Keratinocyte (primary cell): ENCODE measurements around the gene GABRR1. TPM values are rescaled to one million over a fixed set of nuclear protein-coding genes. Genes with fewer than 3 reads are reported as not detected.

Source experiments
- DNase-seq: peaks from one replicate; pipeline ENCODE4 v3.0.0-alpha.2; 2011; ENCODE audit warnings: low read depth, missing footprints, low spot score
- FAIRE-seq: peaks from 2 replicates; lab custom pipeline; 2011; peaks lifted over from hg19 to GRCh38; lab: Jason Lieb, UNC
- H2AFZ ChIP-seq: 2 replicates; pipeline ENCODE4 v1.6.0; 2012; ENCODE audit warnings: low read length, control low read depth, inconsistent platforms; ENCODE audit not compliant: control insufficient read depth
- H3K27ac ChIP-seq: 2 replicates; pipeline ENCODE4 v1.5.1; 2011; ENCODE audit warnings: low read length; ENCODE audit not compliant: control insufficient read depth, insufficient read depth
- H3K27me3 ChIP-seq: 3 replicates; pipeline ENCODE4 v1.6.0; 2011; ENCODE audit warnings: low read length; ENCODE audit not compliant: control insufficient read depth, insufficient read depth; ENCODE audit errors: extremely low read depth
- H3K36me3 ChIP-seq, 2 experiments: 2 replicates in 1 of 2; 3 replicates in 1 of 2; pipeline ENCODE4 v1.5.1; 2011; ENCODE audit warnings: low read length in 2 of 2, mild to moderate bottlenecking in 1 of 2; ENCODE audit not compliant: control insufficient read depth in 2 of 2, insufficient read depth in 2 of 2; ENCODE audit errors: extremely low read depth in 1 of 2
- H3K4me1 ChIP-seq: 3 replicates; pipeline ENCODE4 v1.5.1; 2011; ENCODE audit warnings: low read length; ENCODE audit not compliant: control insufficient read depth, insufficient read depth; ENCODE audit errors: extremely low read depth
- H3K4me2 ChIP-seq: 3 replicates; pipeline ENCODE4 v1.6.0; 2011; ENCODE audit warnings: low read depth, low read length; ENCODE audit not compliant: control insufficient read depth, insufficient read depth; ENCODE audit errors: extremely low read depth
- H3K4me3 ChIP-seq, 3 experiments: fragments of 200-600 bp in 1 of 3; sonication (generic) in 1 of 3; 2 replicates in 2 of 3; 3 replicates in 1 of 3; pipeline ENCODE4 v1.5.1; 2011 to 2016; ENCODE audit warnings: low read length in 3 of 3, mild to moderate bottlenecking in 3 of 3, control low read depth in 2 of 3, inconsistent platforms in 1 of 3, low read depth in 1 of 3, mixed read lengths in 1 of 3, mixed run types in 1 of 3, moderate library complexity in 1 of 3; ENCODE audit not compliant: control insufficient read depth in 2 of 3, insufficient read depth in 2 of 3; ENCODE audit errors: extremely low read depth in 1 of 3
- H3K79me2 ChIP-seq: 2 replicates; pipeline ENCODE4 v1.6.0; 2012; ENCODE audit warnings: low read length; ENCODE audit not compliant: control insufficient read depth, insufficient read depth
- H3K9ac ChIP-seq: 3 replicates; pipeline ENCODE4 v1.6.0; 2011; ENCODE audit warnings: low read length; ENCODE audit not compliant: control insufficient read depth, insufficient read depth; ENCODE audit errors: extremely low read depth
- H3K9me1 ChIP-seq: 3 replicates; pipeline ENCODE4 v1.6.0; 2011; ENCODE audit warnings: low read length; ENCODE audit not compliant: control insufficient read depth, insufficient read depth; ENCODE audit errors: extremely low read depth
- H3K9me3 ChIP-seq: 2 replicates; pipeline ENCODE4 v1.5.1; 2012; ENCODE audit warnings: low read depth, low read length; ENCODE audit not compliant: control insufficient read depth
- H4K20me1 ChIP-seq: 3 replicates; pipeline ENCODE4 v1.6.0; 2011; ENCODE audit warnings: low read length; ENCODE audit not compliant: control insufficient read depth, insufficient read depth; ENCODE audit errors: extremely low read depth
- EZH2 ChIP-seq: IDR thresholded peaks from one replicate; pipeline ENCODE4 v1.6.1; 2012; ENCODE audit warnings: inconsistent platforms, mild to moderate bottlenecking, low read length, moderate library complexity
- dilution Hi-C: fragments of 300-500 bp; cut with MboI; formaldehyde crosslinking; loops from one replicate; pipeline ENCODE4 v1.7.0; 2020; ENCODE audit warnings: low sequenced_read_pairs; ENCODE audit not compliant: extremely low pct_ligation_motif_present
- polyA plus RNA-seq, 5 experiments: library from polyadenylated mRNA; depleted of rRNA in 3 of 5; stranded (reverse) in 3 of 5; stranded (forward) in 1 of 5; unstranded in 1 of 5; fragments of >200 nt; gene quantifications; 1 replicate in 1 of 5; 2 replicates in 3 of 5; 3 replicates in 1 of 5; pipeline versions ENCODE4 v1.2.1 to v1.2.3, GENCODE V29; 2011 to 2012; ENCODE audit warnings: missing spikeins in 2 of 5, low read depth in 1 of 5, low replicate concordance in 1 of 5
- TF ChIP-seq, protein P1 (sequence below), 3 experiments: IDR thresholded peaks in 1 of 3; conservative IDR thresholded peaks in 1 of 3; optimal IDR thresholded peaks in 1 of 3; 2 replicates in 2 of 3; 3 replicates in 1 of 3; pipeline versions ENCODE3 to v1.5.1; 2011; ENCODE audit warnings: low read length in 3 of 3, mild to moderate bottlenecking in 3 of 3, moderate library complexity in 2 of 3, control low read depth in 1 of 3, inconsistent platforms in 1 of 3; ENCODE audit not compliant: insufficient read depth in 2 of 3; ENCODE audit errors: extremely low read depth in 1 of 3

Gene GABRR1
- polyA plus RNA-seq, 1 donor (not counting 4 experiments of a cell fraction or from before 2014, with no cell fraction given) = 0.04 TPM

DNA sequence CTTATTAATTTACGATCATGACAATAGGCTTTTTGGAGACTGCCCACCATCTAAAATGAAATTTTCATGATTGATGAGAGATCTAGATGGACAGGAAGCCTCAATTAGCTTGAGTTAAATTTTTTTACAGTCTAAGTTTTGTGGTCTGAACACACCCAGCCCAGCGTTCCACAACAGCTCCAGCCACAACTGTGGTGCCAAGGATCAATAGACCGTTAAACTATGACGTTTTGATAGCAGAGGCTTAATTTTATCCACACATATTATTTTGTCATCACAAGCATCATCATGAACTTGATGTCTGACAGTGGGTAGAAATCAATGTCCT, 5.5 kb upstream of the GABRR1 start:
- no peak overlapping the region for H3K27ac ChIP-seq
- no peaks in the 10 kb centered on the region for H3K4me1 ChIP-seq
- dilution Hi-C loops = no loop called here
- no peaks in the 10 kb centered on the region for H3K79me2 ChIP-seq
- FAIRE-seq (no peak), DNase-seq (no peak)
- no peaks in the 10 kb centered on the region for H4K20me1 ChIP-seq
- H3K9me3 ChIP-seq = no peaks in the 10 kb centered on the region
- H3K9me1 ChIP-seq = no peaks in the 10 kb centered on the region
- no peak overlapping the region for H3K4me2 ChIP-seq
- H3K4me3 ChIP-seq = no peak overlapping the region
- H3K27me3 ChIP-seq = no peaks in the 10 kb centered on the region
- H3K36me3 ChIP-seq = no peaks in the 10 kb centered on the region
- H2AFZ ChIP-seq = no peak overlapping the region
- H3K9ac ChIP-seq = no peak overlapping the region
- no peak for TF ChIP-seq EZH2
- TF ChIP-seq, protein P1, sequence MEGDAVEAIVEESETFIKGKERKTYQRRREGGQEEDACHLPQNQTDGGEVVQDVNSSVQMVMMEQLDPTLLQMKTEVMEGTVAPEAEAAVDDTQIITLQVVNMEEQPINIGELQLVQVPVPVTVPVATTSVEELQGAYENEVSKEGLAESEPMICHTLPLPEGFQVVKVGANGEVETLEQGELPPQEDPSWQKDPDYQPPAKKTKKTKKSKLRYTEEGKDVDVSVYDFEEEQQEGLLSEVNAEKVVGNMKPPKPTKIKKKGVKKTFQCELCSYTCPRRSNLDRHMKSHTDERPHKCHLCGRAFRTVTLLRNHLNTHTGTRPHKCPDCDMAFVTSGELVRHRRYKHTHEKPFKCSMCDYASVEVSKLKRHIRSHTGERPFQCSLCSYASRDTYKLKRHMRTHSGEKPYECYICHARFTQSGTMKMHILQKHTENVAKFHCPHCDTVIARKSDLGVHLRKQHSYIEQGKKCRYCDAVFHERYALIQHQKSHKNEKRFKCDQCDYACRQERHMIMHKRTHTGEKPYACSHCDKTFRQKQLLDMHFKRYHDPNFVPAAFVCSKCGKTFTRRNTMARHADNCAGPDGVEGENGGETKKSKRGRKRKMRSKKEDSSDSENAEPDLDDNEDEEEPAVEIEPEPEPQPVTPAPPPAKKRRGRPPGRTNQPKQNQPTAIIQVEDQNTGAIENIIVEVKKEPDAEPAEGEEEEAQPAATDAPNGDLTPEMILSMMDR (optimal IDR thresholded peaks at IDR 0.05 in 1 of 3, IDR thresholded peaks at IDR 0.05 in 1 of 3, conservative IDR thresholded peaks at IDR 0.05 in 1 of 3; ENCODE audit: extremely low read depth in 1 of 3, insufficient read depth in 2 of 3, low read length in 3 of 3) = no peak

- Histone ChIP-seq H3K4me3 (no peak overlapping the region), H4K20me1 (no peaks in the 10 kb centered on the region), H3K4me2 (no peak overlapping the region), H3K9ac (no peak overlapping the region), H3K79me2 (no peaks in the 10 kb centered on the region), H3K27me3 (no peaks in the 10 kb centered on the region), H3K27ac (no peak overlapping the region), H3K36me3 (no peaks in the 10 kb centered on the region), H3K9me3 (no peaks in the 10 kb centered on the region), H3K9me1 (no peaks in the 10 kb centered on the region), H2AFZ (no peak overlapping the region), H3K4me1 (no peaks in the 10 kb centered on the region)
- no peak for FAIRE-seq
- TF ChIP-seq EZH2 = no peak
- TF ChIP-seq, protein P1 (optimal IDR thresholded peaks at IDR 0.05 in 1 of 3, IDR thresholded peaks at IDR 0.05 in 1 of 3, conservative IDR thresholded peaks at IDR 0.05 in 1 of 3; ENCODE audit: extremely low read depth in 1 of 3, insufficient read depth in 2 of 3, low read length in 3 of 3) = no peak
- no peak for DNase-seq
- dilution Hi-C loops = no loop called here
Observed at GRCh38 chr6:89221971-89222711, 5.0 kb upstream of the GABRR1 start.
